HL-60/S4 treated with phorbol 12-myristate 13-acetate at 8.2 ng/mL for 4 days and 3 days (cell line): Measurements from ENCODE around the gene PPP1R1C.
"Not testable (repeated sequence)": the region's sequence is repeated elsewhere in the genome, so short reads cannot be mapped to it uniquely, and the experiment has no call there.

Experiments
- in situ Hi-C: fragments of 300-500 bp; cut with MboI; formaldehyde crosslinking; loops from 2 replicates; pipeline ENCODE4 v1.15.0; 2022; ENCODE audit warnings: low sequenced_read_pairs

PPP1R1C gene

DNA sequence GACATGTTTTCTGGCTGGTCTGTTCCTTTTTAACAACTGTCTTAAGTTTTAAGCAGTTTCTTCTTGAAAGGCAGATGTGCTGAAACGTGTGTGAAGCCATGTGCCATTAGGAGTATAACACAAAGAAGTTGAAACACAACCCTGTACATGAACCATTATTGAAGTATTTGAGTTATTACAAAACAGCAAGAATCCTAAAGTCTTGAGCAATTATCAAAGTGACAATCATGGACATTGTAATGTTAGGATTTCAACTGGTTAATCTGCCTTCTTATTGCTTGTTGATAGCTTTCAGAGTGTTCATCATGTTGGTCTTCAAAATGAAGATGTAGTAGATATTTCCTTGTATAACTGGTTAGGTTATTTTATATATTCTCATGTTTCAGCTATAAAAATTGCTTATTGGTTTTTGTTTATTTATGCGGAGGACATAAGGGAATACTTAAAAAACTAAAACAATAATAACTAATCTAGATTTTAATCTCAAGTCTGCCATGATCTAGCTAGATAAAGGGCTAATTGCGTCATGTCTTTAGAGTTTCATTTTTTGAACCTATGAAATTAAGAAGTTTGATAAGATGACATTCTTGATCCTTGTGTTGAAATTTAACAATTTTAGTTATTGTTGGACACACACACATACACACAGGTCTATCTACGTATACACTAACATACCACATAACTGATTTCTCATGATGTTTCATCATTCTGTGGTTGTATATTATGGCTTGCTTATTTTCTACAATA is 21.1 kb downstream of the PPP1R1C start:
- in situ Hi-C loops, result no loop called here

DNA sequence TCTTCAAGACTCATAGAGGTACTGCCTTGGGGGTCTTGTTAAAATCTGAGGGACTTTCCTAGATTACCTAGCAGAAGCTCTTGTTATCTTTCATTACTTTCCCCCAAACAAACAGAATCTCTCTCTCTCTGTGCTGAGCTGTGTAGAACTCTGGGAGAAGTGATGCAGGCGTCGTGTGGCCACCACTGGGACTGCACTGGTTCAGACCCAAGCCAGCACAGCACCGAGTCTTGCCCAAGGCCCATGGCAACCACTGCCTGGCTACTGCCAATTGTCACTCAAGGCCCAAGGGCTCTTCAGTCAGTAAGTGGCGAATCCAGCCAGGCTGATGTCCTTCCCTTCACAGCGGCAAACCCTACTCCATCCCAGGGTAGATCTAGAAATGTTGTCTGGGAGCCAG is 28.6 kb downstream of the PPP1R1C start:
- in situ Hi-C loops, result no loop called here

GRCh38 chr2:182015334-182016109 is 29.9 kb downstream of the PPP1R1C start:
- in situ Hi-C loops, result no loop called here

DNA sequence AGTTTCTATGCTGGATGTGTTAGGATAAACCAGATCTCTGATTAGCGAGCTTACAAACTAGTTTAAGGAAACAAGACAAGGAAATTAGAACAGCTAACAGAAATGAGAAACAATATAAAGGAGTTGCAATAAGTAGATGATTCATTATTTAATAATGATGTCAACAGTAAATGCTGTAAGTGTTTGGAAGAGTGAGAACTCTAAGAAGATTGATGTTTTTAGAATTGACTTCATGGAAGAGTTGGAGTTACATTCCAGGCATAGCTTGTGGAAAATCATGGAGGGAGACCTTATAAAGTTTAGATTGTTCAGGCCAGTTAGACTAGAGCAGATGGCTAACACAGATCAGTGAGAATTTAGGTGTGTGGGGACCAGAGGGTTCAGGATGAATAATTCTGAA is 32.6 kb downstream of the PPP1R1C start:
- in situ Hi-C loops, result no loop called here

DNA sequence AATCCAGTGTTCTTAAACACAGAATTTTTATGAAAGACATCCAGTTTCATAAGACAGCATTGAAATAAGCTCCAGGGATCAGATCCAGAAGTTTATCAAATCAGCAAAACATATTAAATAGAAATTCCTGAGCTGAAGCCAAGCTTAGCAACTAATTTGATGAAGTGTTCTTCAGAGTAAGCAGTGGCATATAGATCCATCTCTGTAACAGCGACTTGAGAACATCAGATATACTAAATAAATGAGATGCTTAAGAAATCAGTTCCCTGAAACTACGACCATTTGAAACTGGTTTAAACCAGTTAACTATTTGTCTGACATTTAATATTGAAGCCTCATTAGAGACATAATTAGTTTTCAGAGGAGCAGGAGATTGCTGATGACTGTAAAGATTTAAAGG is 34.1 kb downstream of the PPP1R1C start:
- in situ Hi-C loops, result no loop called here

GRCh38 chr2:182020286-182021070 is 34.8 kb downstream of the PPP1R1C start:
- in situ Hi-C loops, result no loop called here

DNA sequence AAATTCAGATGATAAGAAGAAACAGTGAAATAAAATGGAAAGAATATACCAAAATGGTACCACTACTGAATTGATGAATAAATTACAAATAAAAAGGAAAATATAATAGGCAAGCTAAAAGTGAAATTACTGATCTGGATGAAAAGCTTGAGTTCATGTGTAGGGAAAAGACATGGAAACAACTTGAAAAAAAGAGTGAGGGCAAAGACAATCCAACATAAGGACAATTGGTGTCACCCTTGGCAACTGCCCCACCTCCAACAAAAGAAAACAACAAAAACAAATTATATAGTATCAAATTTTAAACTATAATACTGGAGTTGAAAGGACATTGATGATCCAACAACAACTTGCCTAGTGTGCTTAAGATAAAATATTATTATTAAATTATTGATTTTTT is 37.6 kb downstream of the PPP1R1C start:
- in situ Hi-C loops, result no loop called here

- in situ Hi-C loops, result not testable (repeated sequence)
Observed at GRCh38 chr2:182030875-182031274, 45.2 kb downstream of the PPP1R1C start.

GRCh38 chr2:182031956-182032355 is 46.3 kb downstream of the PPP1R1C start:
- in situ Hi-C loops, result no loop called here

- in situ Hi-C loops, result no loop called here
Observed at GRCh38 chr2:182033449-182033848, 47.8 kb downstream of the PPP1R1C start.

DNA sequence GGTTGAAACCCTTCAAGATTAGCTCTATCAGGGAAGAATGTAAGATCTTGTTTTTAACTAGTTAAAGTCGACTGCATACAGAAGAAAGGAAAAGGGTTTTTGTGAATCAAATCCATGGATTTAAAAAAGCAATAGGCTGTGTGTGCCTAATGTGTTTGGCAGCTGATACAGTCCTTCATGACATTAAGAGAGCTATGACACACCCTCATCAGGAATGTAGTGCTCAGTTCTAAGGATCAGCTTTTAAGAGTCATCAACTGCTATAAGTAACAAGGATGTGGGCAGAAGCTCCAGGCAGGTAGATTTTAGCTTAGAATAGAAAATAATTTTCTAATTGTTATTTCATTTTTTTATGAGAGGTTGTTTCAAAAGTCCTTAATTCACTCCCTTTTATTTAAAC is 52.9 kb downstream of the PPP1R1C start:
- in situ Hi-C loops, result no loop called here

- in situ Hi-C loops, result no loop called here
Observed at GRCh38 chr2:182043021-182043420, 57.4 kb downstream of the PPP1R1C start.

GRCh38 chr2:182043861-182044260 is 58.2 kb downstream of the PPP1R1C start:
- in situ Hi-C loops, result no loop called here

DNA sequence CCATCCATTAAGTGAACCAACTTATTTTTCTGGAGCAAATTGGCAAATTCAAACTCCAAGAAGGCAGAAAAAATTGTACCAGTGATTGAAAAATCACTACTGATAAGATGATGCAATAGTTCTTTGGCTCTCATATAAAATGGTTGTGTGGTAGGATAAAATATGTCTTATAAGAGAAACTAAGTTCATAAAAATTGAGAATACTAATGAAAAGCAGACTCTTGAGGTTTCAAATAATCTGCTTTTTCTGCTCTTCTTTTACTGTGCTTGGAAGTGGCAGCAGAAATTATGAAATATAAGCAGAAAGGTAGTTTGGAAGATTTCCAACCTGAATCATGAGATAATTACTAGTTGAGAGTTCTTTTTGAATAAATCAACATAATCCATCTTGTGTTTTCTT is 61.9 kb downstream of the PPP1R1C start:
- in situ Hi-C loops, result no loop called here

DNA sequence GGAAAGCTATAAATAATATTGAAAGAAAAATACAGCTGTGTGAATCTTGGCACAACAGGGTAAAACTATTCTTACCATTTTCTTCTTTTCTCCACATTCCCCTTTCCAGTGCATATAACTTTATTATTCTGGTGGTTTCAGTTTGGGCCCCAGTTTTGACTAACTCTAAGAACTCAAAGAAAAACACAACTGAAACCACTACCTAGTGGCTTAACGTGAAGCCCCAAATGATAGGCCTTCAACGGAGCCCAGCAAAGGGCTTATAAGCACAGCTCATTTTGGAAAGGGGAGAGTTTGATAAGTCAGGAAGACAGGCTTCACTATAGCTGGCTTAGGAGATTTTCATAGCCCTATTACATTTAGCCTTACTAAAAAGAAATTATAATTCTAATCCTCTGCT is 62.4 kb downstream of the PPP1R1C start:
- in situ Hi-C loops, result no loop called here

- in situ Hi-C loops, result no loop called here
Observed at GRCh38 chr2:182048621-182049020, 63.0 kb downstream of the PPP1R1C start.

- in situ Hi-C loops, result no loop called here
Observed at GRCh38 chr2:182049372-182050148, 63.9 kb downstream of the PPP1R1C start.

- in situ Hi-C loops, result no loop called here
Observed at GRCh38 chr2:182050333-182051135, 64.9 kb downstream of the PPP1R1C start.

- in situ Hi-C loops, result no loop called here
Observed at GRCh38 chr2:182055993-182056392, 70.3 kb downstream of the PPP1R1C start.

DNA sequence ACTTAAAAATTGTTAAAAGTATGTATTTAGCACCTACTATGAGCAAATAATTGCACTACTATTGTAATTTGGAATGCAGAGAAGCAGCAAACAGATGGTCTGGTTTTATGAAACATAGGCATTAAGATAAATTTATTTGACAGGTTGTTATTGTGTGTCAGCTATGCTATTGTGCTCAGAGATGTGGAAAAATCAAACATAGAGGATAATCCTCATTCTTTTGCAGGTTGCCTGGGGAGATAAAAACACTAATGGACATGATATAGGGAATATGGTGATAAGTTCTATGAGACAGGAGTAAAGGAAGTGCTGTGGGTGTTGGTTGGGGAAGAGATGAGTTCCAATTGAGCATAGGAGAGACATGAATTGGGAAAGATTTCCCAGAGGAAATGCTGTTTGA is 71.3 kb downstream of the PPP1R1C start:
- in situ Hi-C loops, result no loop called here
